ENCODE measurements around the gene C12orf50.

Gene C12orf50

GRCh38 chr12:88029093-88029665 is at the start of gene C12orf50:
Gene C12orf50 (minus strand): TSS chr12:88029401. CDS start chr12:88026962, 2,439 bp downstream.
- Histone ChIP-seq H3F3A (ENCODE audit: insufficient read depth, low read length) (no peaks in the 10 kb centered on the region), H3K9ac (ENCODE audit: low read length) (no peak within 1 kb of the TSS), H3K79me2 (ENCODE audit: insufficient read depth, low read length) (no peaks in the 10 kb centered on the region), H3K9me3 (ENCODE audit: low read length) (no peaks in the 10 kb centered on the region), H2AFZ (ENCODE audit: low read length) (no peak within 1 kb of the TSS), H3K4me1 (ENCODE audit: insufficient read depth, low read length, severe bottlenecking) (no peaks in the 10 kb centered on the region), H3K4me3 (ENCODE audit: low read depth, low read length, poor library complexity, severe bottlenecking) (no peak within 1 kb of the TSS), H3K27ac (ENCODE audit: low read depth, low read length, poor library complexity, severe bottlenecking) (no peak within 1 kb of the TSS), H4K20me1 (ENCODE audit: insufficient read depth, low read length) (no peaks in the 10 kb centered on the region), H3K27me3 (ENCODE audit: insufficient read depth, low read length) (no peaks in the 10 kb centered on the region), H3K4me2 (ENCODE audit: low read length) (no peak within 1 kb of the TSS), H3K36me3 (ENCODE audit: insufficient read depth, low read length) (no peaks in the 10 kb centered on the region; the same call in 1 of the 2 replicates), H3K9me2 (ENCODE audit: low read depth, low read length) (no peaks in the 10 kb centered on the region)
- no peak for TF ChIP-seq CTCF (IDR thresholded peaks at IDR 0.05; ENCODE audit: low read length)
- no peak for TF ChIP-seq EZH2 (IDR thresholded peaks at IDR 0.05; ENCODE audit: borderline replicate concordance, low read length)

GRCh38 chr12:88067301-88067700 is 38.1 kb upstream of the C12orf50 start:
- H3K36me3 ChIP-seq (ENCODE audit: insufficient read depth, low read length) = peaks cover 16% of the 10 kb centered on the region; the same call in 1 of the 2 replicates
- no peak overlapping the region for H3K4me2 ChIP-seq (ENCODE audit: low read length)
- no peaks in the 10 kb centered on the region for H3K9me2 ChIP-seq (ENCODE audit: low read depth, low read length)
- no peaks in the 10 kb centered on the region for H3K27me3 ChIP-seq (ENCODE audit: insufficient read depth, low read length)
- no peak overlapping the region for H3K4me3 ChIP-seq (ENCODE audit: low read depth, low read length, poor library complexity, severe bottlenecking)
- no peaks in the 10 kb centered on the region for H3K79me2 ChIP-seq (ENCODE audit: insufficient read depth, low read length)
- no peaks in the 10 kb centered on the region for H4K20me1 ChIP-seq (ENCODE audit: insufficient read depth, low read length)
- TF ChIP-seq CTCF (IDR thresholded peaks at IDR 0.05; ENCODE audit: low read length) (no peak), EZH2 (IDR thresholded peaks at IDR 0.05; ENCODE audit: borderline replicate concordance, low read length) (no peak)
- no peak overlapping the region for H3K9ac ChIP-seq (ENCODE audit: low read length)
- no peaks in the 10 kb centered on the region for H3K4me1 ChIP-seq (ENCODE audit: insufficient read depth, low read length, severe bottlenecking)
- no peaks in the 10 kb centered on the region for H3K9me3 ChIP-seq (ENCODE audit: low read length)
- H3F3A ChIP-seq (ENCODE audit: insufficient read depth, low read length) = no peaks in the 10 kb centered on the region
- no peak overlapping the region for H2AFZ ChIP-seq (ENCODE audit: low read length)
- H3K27ac ChIP-seq (ENCODE audit: low read depth, low read length, poor library complexity, severe bottlenecking) = no peak overlapping the region

GRCh38 chr12:88063375-88063774 is 34.2 kb upstream of the C12orf50 start:
- Histone ChIP-seq H3K36me3 (ENCODE audit: insufficient read depth, low read length) (peaks cover 25% of the 10 kb centered on the region; the same call in 1 of the 2 replicates), H2AFZ (ENCODE audit: low read length) (no peak overlapping the region), H4K20me1 (ENCODE audit: insufficient read depth, low read length) (no peaks in the 10 kb centered on the region), H3F3A (ENCODE audit: insufficient read depth, low read length) (no peaks in the 10 kb centered on the region), H3K9me2 (ENCODE audit: low read depth, low read length) (no peaks in the 10 kb centered on the region), H3K9ac (ENCODE audit: low read length) (no peak overlapping the region), H3K27ac (ENCODE audit: low read depth, low read length, poor library complexity, severe bottlenecking) (no peak overlapping the region), H3K4me1 (ENCODE audit: insufficient read depth, low read length, severe bottlenecking) (no peaks in the 10 kb centered on the region), H3K4me2 (ENCODE audit: low read length) (no peak overlapping the region), H3K4me3 (ENCODE audit: low read depth, low read length, poor library complexity, severe bottlenecking) (no peak overlapping the region), H3K27me3 (ENCODE audit: insufficient read depth, low read length) (no peaks in the 10 kb centered on the region), H3K79me2 (ENCODE audit: insufficient read depth, low read length) (no peaks in the 10 kb centered on the region), H3K9me3 (ENCODE audit: low read length) (no peaks in the 10 kb centered on the region)
- no peak for TF ChIP-seq EZH2 (IDR thresholded peaks at IDR 0.05; ENCODE audit: borderline replicate concordance, low read length)
- no peak for TF ChIP-seq CTCF (IDR thresholded peaks at IDR 0.05; ENCODE audit: low read length)
